Suprapubic skin (tissue), 4 donors: ENCODE results near the gene ZFP36L2.

Experiments
- CTCF ChIP-seq, 2 donors: fragments of 200-600 bp in 1 of 2; fragments of 450-650 bp in 1 of 2; sonication (generic) in 1 of 2; IDR thresholded peaks; one replicate each; pipeline ENCODE4 v1.5.1; 2016 to 2019; ENCODE audit warnings: antibody characterized with exemption in 2 of 2, mild to moderate bottlenecking in 1 of 2, moderate library complexity in 1 of 2
- POLR2A ChIP-seq, 2 donors: fragments of 450-650 bp; IDR thresholded peaks; one replicate each; pipeline ENCODE4 v1.6.1; 2017; ENCODE audit warnings: antibody characterized with exemption in 2 of 2, mild to moderate bottlenecking in 2 of 2, moderate library complexity in 2 of 2
- POLR2AphosphoS5 ChIP-seq, 3 donors: sonication (generic); formaldehyde crosslinking; IDR thresholded peaks; one replicate each; pipeline ENCODE4 v1.6.1; 2017; ENCODE audit warnings: antibody characterized with exemption in 3 of 3

DNA sequence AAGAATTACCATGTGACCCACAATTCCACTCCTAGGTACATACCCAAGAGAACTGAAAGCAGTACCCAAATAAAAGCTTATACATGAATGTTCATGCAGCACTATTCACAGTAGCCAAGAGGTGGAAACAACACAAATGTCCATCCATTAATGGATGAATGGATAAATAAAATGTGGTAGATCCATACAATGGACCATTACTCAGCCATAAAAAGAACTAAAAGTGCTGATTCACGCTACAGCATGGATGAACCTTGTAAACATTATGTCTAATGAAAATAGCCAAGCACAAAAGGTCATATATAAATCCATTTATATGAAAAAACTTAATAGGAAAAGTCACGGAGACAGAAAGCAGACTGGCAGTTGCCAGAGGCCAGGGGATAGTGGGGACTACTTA, 23.6 kb upstream of the ZFP36L2 start:
- TF ChIP-seq CTCF (IDR thresholded peaks at IDR 0.05) = no peak
- no peak for TF ChIP-seq POLR2A (IDR thresholded peaks at IDR 0.05)
- TF ChIP-seq POLR2AphosphoS5 (IDR thresholded peaks at IDR 0.05) = no peak
